GM12878 (cell line): Measurements from ENCODE around the gene JMY. TPM values are rescaled to one million over a fixed set of nuclear protein-coding genes. Genes with fewer than 3 reads are reported as not detected.

Source experiments
- CBFB ChIP-seq: IDR thresholded peaks from 2 replicates; pipeline ENCODE4 v1.6.1; 2016; ENCODE audit warnings: antibody characterized with exemption, low read depth
- ESRRA ChIP-seq: IDR thresholded peaks from 2 replicates; pipeline ENCODE4 v1.6.1; 2012; ENCODE audit warnings: mild to moderate bottlenecking, low read length, improper control_type of control experiment
- GABPA ChIP-seq: IDR thresholded peaks from 2 replicates; pipeline ENCODE4 v1.6.1; 2014; ENCODE audit warnings: antibody characterized with exemption, low read depth, mild to moderate bottlenecking, inconsistent platforms
- IKZF2 ChIP-seq, 2 experiments: fragments of 450-650 bp; IDR thresholded peaks; 2 replicates each; pipeline ENCODE4 v1.6.1; 2017; ENCODE audit warnings: mild to moderate bottlenecking in 2 of 2, moderate library complexity in 2 of 2
- JUNB ChIP-seq: IDR thresholded peaks from 2 replicates; pipeline ENCODE4 v1.6.1; 2016; ENCODE audit warnings: antibody characterized with exemption, mild to moderate bottlenecking
- MYC ChIP-seq: IDR thresholded peaks from 2 replicates; pipeline ENCODE4 v1.6.1; 2011; ENCODE audit warnings: mild to moderate bottlenecking, low read length, moderate library complexity, inconsistent platforms; ENCODE audit not compliant: insufficient read depth, insufficient replicate concordance, insufficient read length, severe bottlenecking
- POLR2AphosphoS5 ChIP-seq: IDR thresholded peaks from 2 replicates; pipeline ENCODE4 v1.6.1; 2011; ENCODE audit warnings: mild to moderate bottlenecking, low read length, inconsistent platforms
- RUNX3 ChIP-seq: IDR thresholded peaks from 2 replicates; pipeline ENCODE4 v1.6.1; 2012; ENCODE audit warnings: low read length, inconsistent platforms
- SRF ChIP-seq, 2 experiments: IDR thresholded peaks; 2 replicates each; pipeline ENCODE4 v1.6.1; 2011; ENCODE audit warnings: low read depth in 2 of 2, low read length in 2 of 2, mild to moderate bottlenecking in 1 of 2, moderate library complexity in 1 of 2
- TAF1 ChIP-seq: IDR thresholded peaks from 2 replicates; pipeline ENCODE4 v1.6.1; 2011; ENCODE audit warnings: mild to moderate bottlenecking, low read depth, low read length, borderline replicate concordance
- TCF12 ChIP-seq: IDR thresholded peaks from 2 replicates; pipeline ENCODE4 v1.6.1; 2011; ENCODE audit warnings: low read depth, mild to moderate bottlenecking, low read length
- ZNF217 ChIP-seq: fragments of 450-650 bp; IDR thresholded peaks from 2 replicates; pipeline ENCODE4 v1.6.1; 2017; ENCODE audit warnings: antibody characterized with exemption, mild to moderate bottlenecking
- polyA plus RNA-seq, 11 experiments: library from polyadenylated mRNA; depleted of rRNA in 4 of 11; unstranded in 6 of 11; stranded (reverse) in 5 of 11; fragments of >200 nt; fragmentation: Nextera tagmentation in 4 of 11; fragmentation: Illumina TruSeq in 1 of 11; extraction: Ambion mirVana in 4 of 11; extraction: Trizol in 1 of 11; gene quantifications; 1 replicate in 1 of 11; 2 replicates in 10 of 11; pipeline versions ENCODE4 v1.2.1 to v1.2.3, GENCODE V29; 2011 to 2016; ENCODE audit warnings: inconsistent platforms in 2 of 11, missing spikeins in 2 of 11, low read depth in 1 of 11
- total RNA-seq, 4 experiments: library from RNA; depleted of rRNA in 3 of 4; stranded (reverse); fragments of >200 nt in 3 of 4; fragmentation: Illumina TruSeq in 1 of 4; extraction: Trizol in 1 of 4; gene quantifications; 2 replicates each; pipeline versions ENCODE4 v1.2.1 to v1.2.3, GENCODE V29; 2013 to 2021
- TF ChIP-seq, protein P1 (sequence below): fragments of 450-650 bp; IDR thresholded peaks from 2 replicates; pipeline ENCODE4 v1.6.1; 2017; ENCODE audit warnings: low read depth, mild to moderate bottlenecking, moderate library complexity
- TF ChIP-seq, protein P2 (sequence below): IDR thresholded peaks from 2 replicates; pipeline ENCODE4 v1.6.1; 2011; ENCODE audit warnings: borderline replicate concordance, low read depth, mild to moderate bottlenecking, moderate library complexity, low read length; ENCODE audit not compliant: insufficient read depth, poor library complexity, severe bottlenecking
- TF ChIP-seq, protein P3 (sequence below): fragments of 450-650 bp; IDR thresholded peaks from 2 replicates; pipeline ENCODE4 v1.6.1; 2016; ENCODE audit warnings: mild to moderate bottlenecking
- TF ChIP-seq, protein P4 (sequence below): IDR thresholded peaks from 2 replicates; pipeline ENCODE4 v1.6.1; 2012; ENCODE audit warnings: low read depth, low read length, improper control_type of control experiment

Gene JMY
- total and polyA plus RNA-seq, 10 of the 15 experiments (the other 5 are each of a cell fraction or from before 2014, with no cell fraction given): 0.63 to 4.8 (median 2.4) TPM

DNA sequence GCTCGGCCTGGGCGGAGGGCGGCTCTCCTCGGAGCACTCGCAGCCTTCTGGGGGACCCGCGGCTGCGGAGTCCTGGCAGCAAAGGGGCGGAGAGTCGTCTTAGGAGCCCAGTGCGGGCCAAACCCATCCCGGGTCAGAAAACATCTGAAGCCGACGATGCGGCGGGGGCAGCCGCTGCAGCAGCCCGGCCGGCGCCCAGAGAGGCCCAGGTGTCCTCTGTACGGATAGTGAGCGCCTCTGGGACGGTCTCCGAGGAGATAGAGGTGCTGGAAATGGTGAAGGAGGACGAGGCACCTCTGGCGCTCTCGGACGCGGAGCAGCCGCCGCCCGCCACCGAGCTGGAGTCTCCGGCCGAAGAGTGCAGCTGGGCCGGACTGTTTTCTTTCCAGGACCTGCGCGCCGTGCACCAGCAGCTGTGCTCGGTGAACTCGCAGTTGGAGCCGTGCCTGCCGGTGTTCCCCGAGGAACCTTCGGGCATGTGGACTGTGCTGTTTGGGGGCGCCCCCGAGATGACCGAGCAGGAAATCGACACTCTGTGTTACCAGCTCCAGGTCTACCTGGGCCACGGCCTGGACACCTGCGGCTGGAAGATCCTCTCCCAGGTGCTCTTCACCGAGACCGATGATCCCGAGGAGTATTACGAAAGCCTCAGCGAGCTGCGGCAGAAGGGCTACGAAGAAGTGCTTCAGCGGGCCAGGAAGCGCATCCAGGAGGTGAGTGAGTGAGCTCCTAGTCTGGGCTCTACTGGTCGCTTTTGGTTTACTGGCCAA lies 1.2 kb downstream of the JMY start (continued):
- TF ChIP-seq, protein P1, sequence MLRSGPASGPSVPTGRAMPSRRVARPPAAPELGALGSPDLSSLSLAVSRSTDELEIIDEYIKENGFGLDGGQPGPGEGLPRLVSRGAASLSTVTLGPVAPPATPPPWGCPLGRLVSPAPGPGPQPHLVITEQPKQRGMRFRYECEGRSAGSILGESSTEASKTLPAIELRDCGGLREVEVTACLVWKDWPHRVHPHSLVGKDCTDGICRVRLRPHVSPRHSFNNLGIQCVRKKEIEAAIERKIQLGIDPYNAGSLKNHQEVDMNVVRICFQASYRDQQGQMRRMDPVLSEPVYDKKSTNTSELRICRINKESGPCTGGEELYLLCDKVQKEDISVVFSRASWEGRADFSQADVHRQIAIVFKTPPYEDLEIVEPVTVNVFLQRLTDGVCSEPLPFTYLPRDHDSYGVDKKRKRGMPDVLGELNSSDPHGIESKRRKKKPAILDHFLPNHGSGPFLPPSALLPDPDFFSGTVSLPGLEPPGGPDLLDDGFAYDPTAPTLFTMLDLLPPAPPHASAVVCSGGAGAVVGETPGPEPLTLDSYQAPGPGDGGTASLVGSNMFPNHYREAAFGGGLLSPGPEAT: 0 out of 2 replicates have a peak, but pooled peaks have one; percentile 20
- TF ChIP-seq CBFB: no peak
- no peak for TF ChIP-seq ESRRA
- TF ChIP-seq, protein P2, sequence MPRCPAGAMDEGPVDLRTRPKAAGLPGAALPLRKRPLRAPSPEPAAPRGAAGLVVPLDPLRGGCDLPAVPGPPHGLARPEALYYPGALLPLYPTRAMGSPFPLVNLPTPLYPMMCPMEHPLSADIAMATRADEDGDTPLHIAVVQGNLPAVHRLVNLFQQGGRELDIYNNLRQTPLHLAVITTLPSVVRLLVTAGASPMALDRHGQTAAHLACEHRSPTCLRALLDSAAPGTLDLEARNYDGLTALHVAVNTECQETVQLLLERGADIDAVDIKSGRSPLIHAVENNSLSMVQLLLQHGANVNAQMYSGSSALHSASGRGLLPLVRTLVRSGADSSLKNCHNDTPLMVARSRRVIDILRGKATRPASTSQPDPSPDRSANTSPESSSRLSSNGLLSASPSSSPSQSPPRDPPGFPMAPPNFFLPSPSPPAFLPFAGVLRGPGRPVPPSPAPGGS: no peak
- peak; percentile 12 to 48; a peak in 1 of 4 replicates for TF ChIP-seq IKZF2 (IDR thresholded peaks at IDR 0.05)
- TF ChIP-seq, protein P3, sequence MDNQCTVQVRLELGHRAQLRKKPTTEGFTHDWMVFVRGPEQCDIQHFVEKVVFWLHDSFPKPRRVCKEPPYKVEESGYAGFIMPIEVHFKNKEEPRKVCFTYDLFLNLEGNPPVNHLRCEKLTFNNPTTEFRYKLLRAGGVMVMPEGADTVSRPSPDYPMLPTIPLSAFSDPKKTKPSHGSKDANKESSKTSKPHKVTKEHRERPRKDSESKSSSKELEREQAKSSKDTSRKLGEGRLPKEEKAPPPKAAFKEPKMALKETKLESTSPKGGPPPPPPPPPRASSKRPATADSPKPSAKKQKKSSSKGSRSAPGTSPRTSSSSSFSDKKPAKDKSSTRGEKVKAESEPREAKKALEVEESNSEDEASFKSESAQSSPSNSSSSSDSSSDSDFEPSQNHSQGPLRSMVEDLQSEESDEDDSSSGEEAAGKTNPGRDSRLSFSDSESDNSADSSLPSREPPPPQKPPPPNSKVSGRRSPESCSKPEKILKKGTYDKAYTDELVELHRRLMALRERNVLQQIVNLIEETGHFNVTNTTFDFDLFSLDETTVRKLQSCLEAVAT: peak; percentile 95
- TF ChIP-seq TAF1: 0 out of 2 replicates have a peak, but pooled peaks have one; percentile 0
- TF ChIP-seq MYC: peak; percentile 40
- TF ChIP-seq, protein P4, sequence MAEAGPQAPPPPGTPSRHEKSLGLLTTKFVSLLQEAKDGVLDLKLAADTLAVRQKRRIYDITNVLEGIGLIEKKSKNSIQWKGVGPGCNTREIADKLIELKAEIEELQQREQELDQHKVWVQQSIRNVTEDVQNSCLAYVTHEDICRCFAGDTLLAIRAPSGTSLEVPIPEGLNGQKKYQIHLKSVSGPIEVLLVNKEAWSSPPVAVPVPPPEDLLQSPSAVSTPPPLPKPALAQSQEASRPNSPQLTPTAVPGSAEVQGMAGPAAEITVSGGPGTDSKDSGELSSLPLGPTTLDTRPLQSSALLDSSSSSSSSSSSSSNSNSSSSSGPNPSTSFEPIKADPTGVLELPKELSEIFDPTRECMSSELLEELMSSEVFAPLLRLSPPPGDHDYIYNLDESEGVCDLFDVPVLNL: no peak
- 0 out of 2 replicates have a peak, but pooled peaks have one; percentile 2 for TF ChIP-seq TCF12
- TF ChIP-seq SRF (IDR thresholded peaks at IDR 0.05; ENCODE audit: low read depth in 2 of 2, low read length in 2 of 2): 0 out of 4 replicates have a peak, but pooled peaks of 1 of the 2 experiments have one; percentile 41
- 0 out of 2 replicates have a peak, but pooled peaks have one; percentile 9 for TF ChIP-seq GABPA
- 0 out of 2 replicates have a peak, but pooled peaks have one; percentile 4 for TF ChIP-seq RUNX3
- TF ChIP-seq ZNF217: no peak
- TF ChIP-seq POLR2AphosphoS5: no peak
- TF ChIP-seq JUNB: no peak
